Endothelial cell (in vitro differentiated cells): Measurements from ENCODE around the gene RTBDN. TPM values are rescaled to one million over a fixed set of nuclear protein-coding genes. Genes with fewer than 3 reads are reported as not detected.

Source experiments
- DNase-seq: peaks from one replicate; pipeline ENCODE4 v3.0.0; 2021; ENCODE audit warnings: low spot score
- H3K27ac Mint-ChIP-seq: one replicate; pipeline ENCODE4 v1.8.0; 2021; ENCODE audit warnings: mixed read lengths, inconsistent platforms; ENCODE audit not compliant: unreplicated experiment
- H3K27me3 Mint-ChIP-seq: one replicate; pipeline ENCODE4 v1.8.0; 2021; ENCODE audit warnings: mild to moderate bottlenecking, moderate library complexity, mixed read lengths, inconsistent platforms; ENCODE audit not compliant: unreplicated experiment
- H3K36me3 Mint-ChIP-seq: one replicate; pipeline ENCODE4 v1.8.0; 2021; ENCODE audit warnings: mild to moderate bottlenecking, low read depth, mixed read lengths, inconsistent platforms; ENCODE audit not compliant: unreplicated experiment
- H3K4me1 Mint-ChIP-seq: one replicate; pipeline ENCODE4 v1.8.0; 2021; ENCODE audit warnings: mild to moderate bottlenecking, mixed read lengths, inconsistent platforms; ENCODE audit not compliant: unreplicated experiment
- H3K4me3 Mint-ChIP-seq: one replicate; pipeline ENCODE4 v1.8.0; 2021; ENCODE audit warnings: mild to moderate bottlenecking, mixed read lengths, inconsistent platforms; ENCODE audit not compliant: unreplicated experiment
- H3K9me3 Mint-ChIP-seq: one replicate; pipeline ENCODE4 v1.8.0; 2021; ENCODE audit warnings: mixed read lengths, inconsistent platforms; ENCODE audit not compliant: unreplicated experiment
- CTCF ChIP-seq: fragments of 200-600 bp; sonication (generic); IDR thresholded peaks from one replicate; pipeline ENCODE4 v1.5.0; 2021; ENCODE audit warnings: antibody characterized with exemption; ENCODE audit not compliant: unreplicated experiment
- total RNA-seq: library from RNA; stranded (reverse); fragmentation: NEBNext Ultra II Directional; extraction: Animal tissue kit (Norgen Biotek cat#: 25700); gene quantifications from one replicate; pipeline ENCODE4 v1.2.1, GENCODE V29; 2021; ENCODE audit not compliant: unreplicated experiment

RTBDN gene
- total RNA-seq, 1 donor from 2014 or later = not detected

GRCh38 chr19:12788042-12788681 lies 46.2 kb downstream of the RTBDN start:
- Mint-ChIP-seq H3K27me3 (peaks cover 21% of the 10 kb centered on the region), H3K4me1 (peaks cover 24% of the 10 kb centered on the region), H3K36me3 (no peaks in the 10 kb centered on the region), H3K4me3 (no peak overlapping the region), H3K9me3 (no peaks in the 10 kb centered on the region), H3K27ac (peak overlapping the region; percentile 63)
- TF ChIP-seq CTCF = no peak
- no peak for DNase-seq

GRCh38 chr19:12787458-12787857 lies 46.9 kb downstream of the RTBDN start:
- peaks cover 24% of the 10 kb centered on the region for H3K4me1 Mint-ChIP-seq
- DNase-seq = no peak
- TF ChIP-seq CTCF = no peak
- H3K36me3 Mint-ChIP-seq = no peaks in the 10 kb centered on the region
- no peak overlapping the region for H3K4me3 Mint-ChIP-seq
- peaks cover 17% of the 10 kb centered on the region for H3K27me3 Mint-ChIP-seq
- H3K9me3 Mint-ChIP-seq = no peaks in the 10 kb centered on the region
- no peak overlapping the region for H3K27ac Mint-ChIP-seq

- no peaks in the 10 kb centered on the region for H3K9me3 Mint-ChIP-seq
- no peak overlapping the region for H3K27ac Mint-ChIP-seq
- no peak for TF ChIP-seq CTCF
- peaks cover 26% of the 10 kb centered on the region for H3K4me1 Mint-ChIP-seq
- no peaks in the 10 kb centered on the region for H3K36me3 Mint-ChIP-seq
- DNase-seq = no peak
- no peak overlapping the region for H3K4me3 Mint-ChIP-seq
- peaks cover 20% of the 10 kb centered on the region for H3K27me3 Mint-ChIP-seq
These were observed 47.4 kb downstream of the RTBDN start for GRCh38 chr19:12786952-12787351.

- Mint-ChIP-seq H3K36me3 (no peaks in the 10 kb centered on the region), H3K27ac (no peak overlapping the region), H3K27me3 (peaks cover 24% of the 10 kb centered on the region), H3K4me3 (no peak overlapping the region), H3K9me3 (no peaks in the 10 kb centered on the region), H3K4me1 (peaks cover 27% of the 10 kb centered on the region)
- DNase-seq = no peak
- TF ChIP-seq CTCF = no peak
These were observed 48.1 kb downstream of the RTBDN start for GRCh38 chr19:12786141-12786870.

- Mint-ChIP-seq H3K36me3 (no peaks in the 10 kb centered on the region), H3K4me3 (no peak overlapping the region), H3K9me3 (no peaks in the 10 kb centered on the region), H3K4me1 (peaks cover 22% of the 10 kb centered on the region), H3K27ac (no peak overlapping the region), H3K27me3 (peaks cover 18% of the 10 kb centered on the region)
- DNase-seq = no peak
- TF ChIP-seq CTCF = no peak
These were observed 48.8 kb downstream of the RTBDN start for GRCh38 chr19:12785431-12786031.
